ENCODE results near the gene LRRC7. TPM values are rescaled to one million over a fixed set of nuclear protein-coding genes. Genes with fewer than 3 reads are reported as not detected.

LRRC7 gene
- total RNA-seq, 2 experiments from 2014 or later: not detected

DNA sequence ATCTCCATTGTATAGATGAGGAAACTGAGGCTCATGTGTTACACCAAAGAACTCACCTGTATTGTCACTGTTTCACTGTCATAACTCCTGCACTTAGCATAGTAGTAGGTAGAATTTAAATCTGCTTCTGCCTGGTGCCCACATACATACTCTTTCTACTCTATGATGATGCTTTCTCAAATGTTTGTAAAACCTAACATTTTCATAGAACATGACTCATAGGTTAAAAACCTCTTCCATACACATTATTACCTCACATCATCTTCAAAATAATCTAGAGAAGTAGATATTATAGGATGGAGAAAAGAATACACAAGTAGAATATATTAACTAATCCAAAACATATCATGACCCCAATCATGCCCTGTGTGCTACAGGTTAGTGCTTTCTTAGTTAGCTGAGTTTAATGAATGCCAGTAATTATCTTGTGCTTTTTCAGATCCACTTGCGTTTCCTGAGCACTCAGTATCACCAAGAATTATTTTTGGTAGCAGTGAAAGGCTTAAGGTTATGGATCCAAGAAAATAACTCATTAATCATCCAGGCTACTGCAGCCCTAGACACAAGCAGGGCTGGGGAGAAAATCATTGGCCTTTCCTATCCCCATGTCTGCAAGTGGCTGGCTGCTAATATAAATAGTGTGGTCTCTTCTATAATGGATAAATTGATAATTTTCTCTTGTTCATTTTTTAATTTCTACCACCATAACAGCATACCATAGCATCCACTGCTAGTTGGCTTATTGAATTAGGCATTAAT is 480.8 kb downstream of the LRRC7 start:
- CTCF ChIA-PET: no interaction called here
- intact Hi-C loops (cut with micrococcal nuclease): no loop called here
- H3K27me3 Mint-ChIP-seq: no peaks in the 10 kb centered on the region

DNA sequence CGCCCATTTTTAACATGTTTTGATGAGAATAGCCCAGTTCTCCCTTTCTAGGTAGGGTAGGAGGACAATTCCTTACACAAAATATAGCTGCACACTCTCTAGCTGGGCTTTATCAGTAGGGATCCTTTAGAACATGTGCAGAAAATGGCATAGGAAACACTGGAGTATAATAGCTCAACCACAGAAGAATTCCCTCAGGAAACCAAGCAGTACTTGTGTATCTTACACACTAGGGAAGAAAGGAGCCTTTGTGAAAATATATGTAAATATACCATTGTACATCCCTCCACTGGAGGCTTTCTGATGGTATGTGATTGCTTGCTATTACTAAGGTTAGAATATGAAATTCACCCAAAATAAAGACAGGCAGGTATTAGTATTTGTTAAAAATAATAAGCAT is 484.2 kb downstream of the LRRC7 start:
- Mint-ChIP-seq H3K27ac (no peak overlapping the region), H3K4me3 (no peak overlapping the region), H3K27me3 (no peaks in the 10 kb centered on the region), H3K9me3 (no peaks in the 10 kb centered on the region), H3K4me1 (ENCODE audit: low read depth) (no peaks in the 10 kb centered on the region), H3K36me3 (no peaks in the 10 kb centered on the region)
- ChIA-PET CTCF (no interaction called here), POLR2A (no interaction called here)
- no peak for DNase-seq
- intact Hi-C loops (cut with micrococcal nuclease): no loop called here

More for the DNA sequence above, 480.8 kb downstream of the LRRC7 start:
- Mint-ChIP-seq H3K4me3 (no peak overlapping the region), H3K27ac (no peak overlapping the region), H3K36me3 (no peaks in the 10 kb centered on the region), H3K9me3 (no peaks in the 10 kb centered on the region), H3K4me1 (ENCODE audit: low read depth) (no peaks in the 10 kb centered on the region)
- DNase-seq: no peak
- POLR2A ChIA-PET: no interaction called here

DNA sequence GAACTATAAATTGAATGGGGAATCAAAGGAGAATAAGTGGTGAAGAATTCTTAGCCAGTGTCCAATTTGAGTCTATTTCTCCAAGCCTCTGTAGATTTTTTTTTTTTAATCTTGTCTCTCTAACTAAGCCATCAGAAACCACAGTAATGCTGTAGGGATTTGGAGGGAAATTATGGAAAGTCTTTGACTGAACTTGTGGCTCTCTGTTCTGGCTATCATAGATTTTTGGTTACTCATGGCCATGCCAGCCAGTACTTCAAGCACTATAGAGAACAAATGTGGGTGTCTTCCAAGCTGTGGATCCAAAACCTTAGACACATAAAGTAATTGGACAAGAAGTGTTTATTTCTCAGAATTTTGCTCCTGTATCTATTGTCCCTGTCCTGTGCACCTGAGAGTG is 489.8 kb downstream of the LRRC7 start:
- H3K4me1 Mint-ChIP-seq (ENCODE audit: low read depth): no peaks in the 10 kb centered on the region
- no peak overlapping the region for H3K27ac Mint-ChIP-seq
- H3K9me3 Mint-ChIP-seq: no peaks in the 10 kb centered on the region
- CTCF ChIA-PET: no interaction called here
- no peak overlapping the region for H3K4me3 Mint-ChIP-seq
- H3K36me3 Mint-ChIP-seq: no peaks in the 10 kb centered on the region
- H3K27me3 Mint-ChIP-seq: no peaks in the 10 kb centered on the region
- DNase-seq: no peak
- POLR2A ChIA-PET: no interaction called here
- intact Hi-C loops (cut with micrococcal nuclease): no loop called here

DNA sequence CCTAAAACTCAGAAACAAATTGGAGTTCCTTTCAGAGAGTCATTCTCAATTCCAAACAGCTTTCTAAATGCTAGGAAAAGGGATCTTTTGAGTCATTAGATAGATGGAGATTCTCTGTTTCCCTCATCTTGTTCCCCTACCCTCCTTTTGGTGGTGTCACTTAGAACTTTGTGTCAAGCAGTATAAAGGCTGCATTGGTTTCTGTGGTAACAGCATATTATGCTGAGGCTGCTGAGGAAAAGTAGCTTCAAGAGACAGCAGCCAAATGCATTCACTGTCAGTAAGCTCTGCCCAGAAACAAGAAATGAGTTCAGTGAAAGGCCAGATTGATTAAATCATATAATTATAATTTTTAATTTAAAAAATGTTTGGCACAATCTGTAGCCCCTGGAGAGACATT is 493.5 kb downstream of the LRRC7 start:
- Mint-ChIP-seq H3K36me3 (no peaks in the 10 kb centered on the region), H3K4me3 (no peak overlapping the region), H3K27me3 (no peaks in the 10 kb centered on the region), H3K9me3 (no peaks in the 10 kb centered on the region), H3K4me1 (ENCODE audit: low read depth) (no peaks in the 10 kb centered on the region), H3K27ac (no peak overlapping the region)
- intact Hi-C loops (cut with micrococcal nuclease): no loop called here
- POLR2A ChIA-PET: no interaction called here
- CTCF ChIA-PET: no interaction called here
- DNase-seq: no peak

DNA sequence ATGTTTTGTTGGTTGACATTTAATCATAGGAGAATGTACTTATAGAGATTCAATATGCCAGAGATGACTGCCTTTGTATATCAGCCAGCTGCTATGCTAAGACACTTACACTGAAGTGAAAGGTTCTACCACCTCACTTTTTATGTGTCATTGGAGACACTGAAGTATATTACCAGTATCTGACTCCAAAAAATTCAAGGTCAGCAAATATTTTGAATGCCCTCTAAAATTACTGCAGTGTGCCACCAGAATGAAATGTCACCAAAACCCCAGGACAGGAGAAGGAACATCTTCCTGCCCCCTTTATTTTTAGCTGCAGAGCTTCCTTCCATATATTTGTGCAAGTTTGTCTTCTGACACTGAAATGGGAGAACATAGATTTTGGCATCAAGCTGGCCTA is 496.1 kb downstream of the LRRC7 start:
- CTCF ChIA-PET: no interaction called here

DNA sequence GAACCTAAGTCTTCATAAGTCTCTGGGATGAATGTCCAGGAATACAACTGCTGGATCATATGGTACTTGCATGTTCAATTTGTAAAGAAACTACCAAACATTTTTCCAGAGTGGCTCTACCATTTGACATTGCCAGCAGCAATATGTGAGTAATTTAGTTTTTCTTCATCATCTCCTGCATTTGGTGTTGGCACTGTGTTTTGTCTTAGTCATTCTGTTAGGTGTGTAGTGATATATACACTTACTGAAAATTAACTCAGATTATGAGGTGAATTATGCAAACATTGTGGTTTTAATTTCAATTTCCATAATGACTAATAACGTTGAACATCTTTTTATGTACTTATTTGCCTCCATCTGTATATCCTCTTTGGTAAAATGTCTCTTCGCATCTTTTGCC is 499.0 kb downstream of the LRRC7 start:
- ChIA-PET CTCF (no interaction called here), POLR2A (no interaction called here)
- Mint-ChIP-seq H3K4me3 (no peak overlapping the region), H3K27ac (no peak overlapping the region), H3K9me3 (no peaks in the 10 kb centered on the region), H3K27me3 (peaks cover 2% of the 10 kb centered on the region), H3K4me1 (ENCODE audit: low read depth) (no peaks in the 10 kb centered on the region), H3K36me3 (no peaks in the 10 kb centered on the region)
- no peak for DNase-seq
- intact Hi-C loops (cut with micrococcal nuclease): no loop called here

More for the DNA sequence above, 496.1 kb downstream of the LRRC7 start:
- POLR2A ChIA-PET: no interaction called here
- intact Hi-C loops (cut with micrococcal nuclease): no loop called here
- Mint-ChIP-seq H3K4me1 (ENCODE audit: low read depth) (no peaks in the 10 kb centered on the region), H3K9me3 (no peaks in the 10 kb centered on the region), H3K4me3 (no peak overlapping the region), H3K27me3 (peaks cover 2% of the 10 kb centered on the region), H3K27ac (no peak overlapping the region), H3K36me3 (no peaks in the 10 kb centered on the region)
- DNase-seq: no peak

DNA sequence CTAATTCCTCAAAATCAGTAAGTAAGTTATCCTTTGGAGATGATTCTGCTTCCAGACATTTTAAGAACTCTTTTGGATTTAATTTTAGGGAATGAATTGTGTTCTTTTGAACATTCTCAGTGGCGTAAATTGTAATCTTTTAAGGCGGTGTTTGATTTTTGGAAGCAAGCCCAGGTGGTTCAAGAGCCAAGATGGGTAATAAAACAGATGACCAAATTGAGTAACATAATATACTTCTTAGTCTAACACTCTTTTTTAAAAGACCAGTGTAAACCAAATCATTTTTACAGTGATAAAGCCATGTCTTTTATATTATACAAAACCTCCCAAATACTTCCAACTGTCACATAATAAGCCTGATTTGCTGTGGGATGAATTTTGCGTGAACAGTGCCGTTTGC is 503.9 kb downstream of the LRRC7 start:
- H3K4me1 Mint-ChIP-seq (ENCODE audit: low read depth): no peaks in the 10 kb centered on the region
- no peaks in the 10 kb centered on the region for H3K9me3 Mint-ChIP-seq
- ChIA-PET POLR2A (no interaction called here), CTCF (no interaction called here)
- intact Hi-C loops (cut with micrococcal nuclease): no loop called here
- no peak overlapping the region for H3K4me3 Mint-ChIP-seq
- H3K36me3 Mint-ChIP-seq: no peaks in the 10 kb centered on the region
- peaks cover 8% of the 10 kb centered on the region for H3K27me3 Mint-ChIP-seq
- DNase-seq: no peak
- no peak overlapping the region for H3K27ac Mint-ChIP-seq

DNA sequence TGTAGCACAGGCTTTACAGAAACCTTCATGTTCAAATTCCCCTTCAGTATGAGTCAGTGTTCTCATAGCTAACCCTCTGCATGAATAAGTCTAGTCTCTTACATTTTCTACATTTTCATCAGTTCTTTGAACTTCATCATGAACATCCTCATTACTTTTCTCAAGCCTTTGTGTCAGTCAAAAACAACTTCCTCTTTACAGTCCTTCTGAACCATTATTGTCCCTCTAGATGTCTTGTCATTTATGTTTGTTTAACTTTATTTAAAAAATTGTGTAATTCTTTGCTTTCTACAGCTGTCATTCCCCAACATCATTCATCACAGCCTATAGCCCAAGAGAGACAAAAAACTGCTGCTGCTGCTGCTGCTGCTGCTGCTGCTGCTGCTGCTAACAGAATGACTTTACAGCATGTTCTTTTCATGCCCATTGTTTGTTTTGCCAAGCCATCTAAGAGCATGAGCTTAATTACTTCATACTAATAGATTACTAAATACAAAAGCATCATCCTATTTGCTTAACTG is 504.6 kb downstream of the LRRC7 start:
- Mint-ChIP-seq H3K27ac (no peak overlapping the region), H3K4me1 (ENCODE audit: low read depth) (no peaks in the 10 kb centered on the region), H3K27me3 (peaks cover 8% of the 10 kb centered on the region), H3K4me3 (no peak overlapping the region), H3K36me3 (no peaks in the 10 kb centered on the region), H3K9me3 (no peaks in the 10 kb centered on the region)
- DNase-seq: no peak
- CTCF ChIA-PET: no interaction called here
- POLR2A ChIA-PET: no interaction called here
- intact Hi-C loops (cut with micrococcal nuclease): no loop called here

DNA sequence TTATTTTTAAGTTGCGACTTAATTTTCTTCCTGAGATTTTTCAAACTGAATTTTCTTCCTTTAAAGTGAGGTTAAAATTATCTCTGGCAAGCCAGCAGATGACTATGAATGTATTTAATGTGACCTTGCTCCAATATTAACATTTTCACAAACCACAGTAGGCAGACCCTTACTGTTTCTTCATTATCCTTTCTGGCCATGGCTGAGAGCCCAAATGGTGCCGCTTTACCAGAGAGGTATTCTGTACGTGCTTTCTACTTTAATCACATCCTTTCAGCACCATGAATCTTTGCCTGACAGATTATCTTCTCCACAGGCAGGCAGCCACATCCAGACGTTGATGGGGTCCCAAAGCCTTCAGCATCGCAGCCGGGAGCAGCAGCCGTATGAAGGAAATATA is 508.0 kb downstream of the LRRC7 start:
- no peaks in the 10 kb centered on the region for H3K4me1 Mint-ChIP-seq (ENCODE audit: low read depth)
- H3K27me3 Mint-ChIP-seq: peaks cover 10% of the 10 kb centered on the region
- ChIA-PET POLR2A (no interaction called here), CTCF (no interaction called here)
- H3K36me3 Mint-ChIP-seq: no peaks in the 10 kb centered on the region
- H3K9me3 Mint-ChIP-seq: no peaks in the 10 kb centered on the region
- intact Hi-C loops (cut with micrococcal nuclease): no loop called here
- no peak for DNase-seq
- no peak overlapping the region for H3K27ac Mint-ChIP-seq
- H3K4me3 Mint-ChIP-seq: no peak overlapping the region

DNA sequence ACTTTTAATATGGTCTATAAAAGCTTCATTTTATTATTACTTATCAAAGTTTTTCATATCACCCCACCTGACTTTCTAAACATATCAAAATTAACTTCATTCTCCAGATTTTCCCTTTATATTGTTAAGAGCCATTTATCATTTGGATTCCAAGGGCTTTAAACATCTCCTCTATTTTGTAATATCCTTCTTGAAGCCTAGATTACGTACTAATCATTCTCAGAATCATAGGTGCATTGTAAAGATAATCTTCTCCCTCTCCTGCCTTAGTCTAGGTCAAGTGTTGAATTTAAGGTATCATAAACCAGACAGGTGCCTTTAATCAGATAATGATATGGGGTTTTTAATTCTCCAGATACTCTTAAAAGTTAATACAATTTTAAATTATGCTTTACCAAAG is 509.3 kb downstream of the LRRC7 start:
- Mint-ChIP-seq H3K4me3 (no peak overlapping the region), H3K4me1 (ENCODE audit: low read depth) (no peaks in the 10 kb centered on the region), H3K36me3 (no peaks in the 10 kb centered on the region), H3K27ac (no peak overlapping the region), H3K27me3 (peaks cover 10% of the 10 kb centered on the region), H3K9me3 (no peaks in the 10 kb centered on the region)
- CTCF ChIA-PET: no interaction called here
- POLR2A ChIA-PET: no interaction called here
- intact Hi-C loops (cut with micrococcal nuclease): no loop called here
- DNase-seq: no peak

DNA sequence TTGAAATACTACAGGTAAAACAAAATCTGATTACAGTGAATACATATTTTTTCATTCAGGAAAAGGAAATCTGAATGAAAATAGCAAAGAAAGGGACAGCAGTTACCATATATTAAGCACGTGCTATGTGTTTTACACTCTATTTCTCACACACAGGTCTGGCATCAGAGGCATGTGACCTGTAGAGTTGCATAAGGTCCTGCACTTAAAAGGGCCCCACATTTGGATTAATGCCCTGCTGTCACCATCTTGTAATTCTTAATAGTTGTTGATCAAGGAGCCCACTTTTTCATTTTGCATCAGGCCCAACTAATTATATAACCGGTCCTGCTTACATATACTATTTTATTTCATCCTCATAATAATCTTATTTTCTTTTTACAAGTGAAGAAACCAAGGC is 511.8 kb downstream of the LRRC7 start:
- no peaks in the 10 kb centered on the region for H3K4me1 Mint-ChIP-seq (ENCODE audit: low read depth)
- no peak for DNase-seq
- H3K27me3 Mint-ChIP-seq: peaks cover 3% of the 10 kb centered on the region
- POLR2A ChIA-PET: no interaction called here
- no peak overlapping the region for H3K27ac Mint-ChIP-seq
- CTCF ChIA-PET: no interaction called here
- no peaks in the 10 kb centered on the region for H3K36me3 Mint-ChIP-seq
- no peaks in the 10 kb centered on the region for H3K9me3 Mint-ChIP-seq
- intact Hi-C loops (cut with micrococcal nuclease): no loop called here
- no peak overlapping the region for H3K4me3 Mint-ChIP-seq

DNA sequence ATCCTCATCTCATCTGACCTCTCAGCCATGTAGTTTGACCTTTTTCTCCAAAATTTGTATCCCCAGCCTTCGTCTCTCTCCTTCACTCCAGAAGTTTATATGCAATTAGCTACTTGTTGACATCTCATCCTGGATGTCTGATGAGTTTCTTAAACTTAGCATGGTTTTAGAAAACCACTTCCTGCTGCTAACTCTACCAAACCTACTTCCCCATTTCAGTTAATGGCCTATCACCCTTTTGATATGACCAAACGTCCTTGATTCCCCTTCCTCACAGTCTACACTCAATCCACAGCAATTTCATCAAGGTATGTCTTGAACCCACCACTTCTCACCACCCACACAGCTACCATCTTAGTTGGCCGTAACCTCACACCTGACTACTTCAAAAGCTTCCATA is 515.8 kb downstream of the LRRC7 start:
- ChIA-PET POLR2A (no interaction called here), CTCF (no interaction called here)
- intact Hi-C loops (cut with micrococcal nuclease): no loop called here
- DNase-seq: no peak
- peaks cover 3% of the 10 kb centered on the region for H3K27me3 Mint-ChIP-seq
- no peaks in the 10 kb centered on the region for H3K9me3 Mint-ChIP-seq
- no peaks in the 10 kb centered on the region for H3K36me3 Mint-ChIP-seq
- H3K4me1 Mint-ChIP-seq (ENCODE audit: low read depth): no peaks in the 10 kb centered on the region
- H3K4me3 Mint-ChIP-seq: no peak overlapping the region
- H3K27ac Mint-ChIP-seq: no peak overlapping the region

DNA sequence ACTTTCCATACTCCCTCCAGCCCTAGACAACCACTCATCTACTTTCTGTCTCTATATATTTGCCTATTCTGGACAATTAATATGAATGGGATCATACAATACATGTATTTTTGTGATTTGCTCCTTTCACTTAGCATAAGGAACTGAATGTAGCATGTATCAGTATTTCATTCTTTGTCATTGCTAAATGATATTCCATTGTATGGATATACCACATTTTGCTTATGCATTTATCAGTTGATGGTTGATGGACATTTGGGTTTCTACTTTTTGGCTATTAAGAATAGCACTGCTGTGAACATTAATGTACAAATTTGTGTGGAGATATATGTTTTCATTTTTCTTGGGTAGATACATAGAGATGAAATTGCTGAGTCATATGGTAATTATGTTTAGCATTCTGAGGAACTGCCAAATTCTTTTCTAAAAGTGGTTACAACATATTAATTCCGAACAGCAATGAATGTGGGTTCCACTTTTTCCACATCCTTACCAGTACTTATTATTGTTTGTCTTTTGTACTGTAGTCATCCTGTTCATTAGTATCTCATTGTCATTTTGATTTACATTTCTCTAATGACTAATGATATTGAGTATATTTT is 516.7 kb downstream of the LRRC7 start:
- no peaks in the 10 kb centered on the region for H3K4me1 Mint-ChIP-seq (ENCODE audit: low read depth)
- H3K36me3 Mint-ChIP-seq: no peaks in the 10 kb centered on the region
- POLR2A ChIA-PET: no interaction called here
- H3K4me3 Mint-ChIP-seq: no peak overlapping the region
- peaks cover 6% of the 10 kb centered on the region for H3K27me3 Mint-ChIP-seq
- H3K27ac Mint-ChIP-seq: no peak overlapping the region
- intact Hi-C loops (cut with micrococcal nuclease): no loop called here
- no peak for DNase-seq
- CTCF ChIA-PET: no interaction called here
- no peaks in the 10 kb centered on the region for H3K9me3 Mint-ChIP-seq

All from activated CD4-positive, alpha-beta memory T cell treated with anti-CD3 and anti-CD28 coated beads for 36 hours (primary cell).